ENCODE data around the gene PRM3. TPM values are rescaled to one million over a fixed set of nuclear protein-coding genes. Genes with fewer than 3 reads are reported as not detected.
A peak's percentile ranks its signal among the peaks of the same experiment; 100 is the strongest.

The PRM3 gene
- total and polyA plus RNA-seq, 4 experiments from 2014 or later, result not detected

DNA sequence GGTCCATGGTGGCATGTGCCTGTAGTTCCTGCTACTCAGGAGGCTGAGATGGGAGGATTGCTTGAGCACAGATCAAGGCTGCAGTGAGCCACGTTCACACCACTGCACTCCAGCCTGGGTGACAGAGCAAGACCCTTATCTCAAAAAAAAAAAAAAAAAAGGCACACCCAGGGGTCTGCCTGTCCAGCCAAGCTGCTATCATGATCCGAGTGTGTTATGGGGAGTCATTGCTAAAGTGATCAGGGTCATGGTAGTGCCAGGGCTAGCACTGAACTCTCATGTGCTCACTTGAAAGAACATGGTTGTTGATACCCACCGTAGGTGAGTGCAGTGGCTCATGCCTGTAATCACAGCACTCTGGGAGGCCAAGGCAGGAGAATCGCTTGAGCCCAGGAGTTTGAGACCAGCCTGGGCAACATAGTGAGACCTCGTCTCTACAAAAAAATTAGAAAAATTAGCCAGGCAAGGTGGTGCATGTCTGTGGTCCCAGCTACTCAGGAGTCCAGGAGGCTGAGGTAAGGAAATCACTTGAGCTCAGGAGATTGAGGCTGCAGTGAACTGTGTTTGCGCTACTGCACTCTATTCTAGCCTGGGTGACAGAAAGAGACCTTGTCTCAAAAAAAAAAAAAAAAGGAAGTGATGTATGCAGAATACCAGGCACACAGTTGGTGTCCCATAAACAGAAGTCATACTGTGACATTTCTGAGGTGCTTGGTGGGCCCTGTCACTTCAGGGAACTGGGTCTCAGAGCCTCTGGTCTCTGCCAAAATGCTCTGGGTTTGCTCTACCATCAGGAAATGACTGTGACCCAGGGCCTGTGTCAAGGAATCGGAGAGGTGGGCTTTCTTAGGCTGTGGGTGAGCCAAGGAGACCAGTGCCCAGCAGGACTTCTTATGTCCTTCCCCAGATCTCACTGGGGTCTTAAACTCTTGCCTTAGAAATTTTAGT, 5.5 kb upstream of the PRM3 start:
- H3K36me3 ChIP-seq (ENCODE audit: insufficient read depth, low read length), result no peaks in the 10 kb centered on the region
- H3K9me3 Mint-ChIP-seq, result no peaks in the 10 kb centered on the region
- no peaks in the 10 kb centered on the region for H3K4me1 ChIP-seq (ENCODE audit: insufficient read depth, low read length)
- H3K27ac ChIP-seq (ENCODE audit: low read depth, low read length), result no peak overlapping the region
- no peak overlapping the region for H3K27ac Mint-ChIP-seq
- DNase-seq, result no peak
- peaks cover 0 to 3% (median 0%) of the 10 kb centered on the region in 4 donors for H3K4me1 Mint-ChIP-seq
- H3K4me3 Mint-ChIP-seq, result no peak overlapping the region
- H3K27me3 Mint-ChIP-seq, result peaks cover 0 to 3% of the 10 kb centered on the region in 2 donors
- H3K9me3 ChIP-seq (ENCODE audit: control insufficient read depth in 1 of 2, low read length in 2 of 2), result no peaks in the 10 kb centered on the region
- no peak overlapping the region for H3K4me3 ChIP-seq (ENCODE audit: low read length in 2 of 2)
- H3K36me3 Mint-ChIP-seq, result no peaks in the 10 kb centered on the region
- H3K27me3 ChIP-seq (ENCODE audit: insufficient read depth, low read length), result no peaks in the 10 kb centered on the region
- ChIA-PET CTCF (ENCODE audit: partially characterized antibody) (no interaction called here), POLR2A (ENCODE audit: partially characterized antibody) (interaction anchor here (0.5 kb wide), 1 partner anchor 289 kb away, joined by 3 read pairs; no protein-coding TSS in a partner anchor)
- intact Hi-C loops (cut with micrococcal nuclease), result no loop called here

DNA sequence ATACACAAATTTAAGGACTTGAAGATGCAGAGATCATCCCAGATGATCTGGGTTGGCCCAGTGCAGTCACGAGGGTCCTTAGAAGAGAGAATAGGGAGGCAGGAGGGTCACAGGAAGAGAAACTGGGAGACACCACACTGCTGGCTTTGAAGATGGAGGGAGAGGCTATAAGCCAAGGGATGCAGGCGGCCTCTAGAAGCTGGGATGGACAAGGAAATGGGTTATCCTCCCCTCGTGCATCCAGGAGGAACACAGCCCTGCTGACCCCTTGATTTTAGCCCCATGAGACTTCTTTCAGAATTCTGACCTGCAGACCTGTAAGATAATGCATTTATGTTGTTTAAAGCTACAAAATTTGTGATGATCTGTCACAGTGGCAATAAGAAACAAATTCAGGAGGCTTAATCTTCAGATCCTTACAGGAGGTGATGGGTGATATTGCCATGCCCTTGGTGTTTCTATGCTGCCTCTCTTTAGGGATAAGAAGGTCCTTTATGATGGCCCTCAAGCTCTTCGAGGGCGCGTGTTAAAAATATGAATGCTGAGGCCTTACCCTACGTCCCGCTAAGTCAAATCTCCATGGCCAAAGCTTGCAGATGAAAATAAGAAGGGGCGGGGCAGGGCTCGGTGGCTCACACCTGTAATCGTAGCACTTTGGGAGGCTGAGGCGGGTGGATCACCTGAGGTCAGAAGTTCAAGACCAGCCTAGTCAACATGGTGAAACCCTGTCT, 4.3 kb upstream of the PRM3 start:
- Histone ChIP-seq H3K4me1 (ENCODE audit: insufficient read depth, low read length) (no peaks in the 10 kb centered on the region), H3K27ac (ENCODE audit: low read depth, low read length) (no peak overlapping the region), H3K4me3 (ENCODE audit: low read length in 2 of 2) (no peak overlapping the region), H3K9me3 (ENCODE audit: control insufficient read depth in 1 of 2, low read length in 2 of 2) (no peaks in the 10 kb centered on the region), H3K36me3 (ENCODE audit: insufficient read depth, low read length) (no peaks in the 10 kb centered on the region), H3K27me3 (ENCODE audit: insufficient read depth, low read length) (no peaks in the 10 kb centered on the region)
- Mint-ChIP-seq H3K4me1 (peaks cover 0 to 3% (median 0%) of the 10 kb centered on the region in 4 donors), H3K9me3 (no peaks in the 10 kb centered on the region), H3K27me3 (peaks cover 0 to 3% of the 10 kb centered on the region in 2 donors), H3K27ac (peak overlapping the region in 2 of 7 donors; percentile 15 to 86), H3K4me3 (no peak overlapping the region), H3K36me3 (no peaks in the 10 kb centered on the region)
- ChIA-PET POLR2A (ENCODE audit: partially characterized antibody) (no interaction called here), CTCF (ENCODE audit: partially characterized antibody) (no interaction called here)
- DNase-seq, result no peak
- intact Hi-C loops (cut with micrococcal nuclease), result no loop called here

DNA sequence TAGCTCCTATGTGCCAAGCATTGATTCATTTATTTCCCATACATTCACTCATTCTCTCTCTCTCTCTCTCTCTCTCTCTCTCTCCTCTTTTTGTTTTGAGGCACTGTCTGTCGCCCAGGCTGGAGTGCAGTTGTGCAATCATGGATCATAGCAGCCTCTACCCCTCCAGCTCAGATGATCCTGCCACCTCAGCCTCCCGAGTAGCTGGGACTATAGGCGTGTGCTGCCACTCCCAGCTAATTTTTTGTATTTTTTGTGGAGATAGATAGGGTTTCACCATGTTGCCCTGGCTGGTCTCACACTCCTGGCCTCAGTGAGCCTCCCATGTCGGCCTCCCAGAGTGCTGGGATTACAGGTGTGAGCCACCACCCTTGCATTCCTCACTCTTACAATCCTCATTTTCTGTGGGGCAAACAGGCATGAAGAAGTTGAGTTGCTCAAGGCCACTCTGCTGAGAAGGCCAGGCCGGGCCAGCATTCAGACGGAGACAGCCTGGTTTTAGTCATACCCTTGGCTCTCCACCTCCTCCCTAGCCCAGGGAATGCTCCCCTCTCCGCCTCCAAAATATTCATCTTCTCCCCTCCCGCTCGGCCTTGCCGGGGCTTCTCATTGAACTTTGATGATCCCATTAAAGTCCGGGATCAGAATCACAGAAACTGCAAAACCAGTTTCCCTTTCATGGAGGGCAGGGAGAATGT, 3.6 kb upstream of the PRM3 start:
- Histone ChIP-seq H3K27ac (ENCODE audit: low read depth, low read length) (no peak overlapping the region), H3K4me3 (ENCODE audit: low read length in 2 of 2) (no peak overlapping the region), H3K4me1 (ENCODE audit: insufficient read depth, low read length) (no peaks in the 10 kb centered on the region), H3K36me3 (ENCODE audit: insufficient read depth, low read length) (no peaks in the 10 kb centered on the region), H3K27me3 (ENCODE audit: insufficient read depth, low read length) (no peaks in the 10 kb centered on the region), H3K9me3 (ENCODE audit: control insufficient read depth in 1 of 2, low read length in 2 of 2) (no peaks in the 10 kb centered on the region)
- H3K4me3 Mint-ChIP-seq, result peak overlapping the region in 1 of 8 donors; percentile 5
- H3K9me3 Mint-ChIP-seq, result no peaks in the 10 kb centered on the region
- peaks cover 0 to 1% of the 10 kb centered on the region in 2 donors for H3K27me3 Mint-ChIP-seq
- peaks cover 0 to 3% (median 0%) of the 10 kb centered on the region in 4 donors for H3K4me1 Mint-ChIP-seq
- peak overlapping the region in 2 of 7 donors; percentile 70 to 86 for H3K27ac Mint-ChIP-seq
- no peaks in the 10 kb centered on the region for H3K36me3 Mint-ChIP-seq
- POLR2A ChIA-PET (ENCODE audit: partially characterized antibody), result no interaction called here
- intact Hi-C loops (cut with micrococcal nuclease), result no loop called here
- CTCF ChIA-PET (ENCODE audit: partially characterized antibody), result interaction anchor here (0.7 kb wide), 1 partner anchor 306 kb away, joined by 3 read pairs; no protein-coding TSS in a partner anchor
- no peak for DNase-seq

DNA sequence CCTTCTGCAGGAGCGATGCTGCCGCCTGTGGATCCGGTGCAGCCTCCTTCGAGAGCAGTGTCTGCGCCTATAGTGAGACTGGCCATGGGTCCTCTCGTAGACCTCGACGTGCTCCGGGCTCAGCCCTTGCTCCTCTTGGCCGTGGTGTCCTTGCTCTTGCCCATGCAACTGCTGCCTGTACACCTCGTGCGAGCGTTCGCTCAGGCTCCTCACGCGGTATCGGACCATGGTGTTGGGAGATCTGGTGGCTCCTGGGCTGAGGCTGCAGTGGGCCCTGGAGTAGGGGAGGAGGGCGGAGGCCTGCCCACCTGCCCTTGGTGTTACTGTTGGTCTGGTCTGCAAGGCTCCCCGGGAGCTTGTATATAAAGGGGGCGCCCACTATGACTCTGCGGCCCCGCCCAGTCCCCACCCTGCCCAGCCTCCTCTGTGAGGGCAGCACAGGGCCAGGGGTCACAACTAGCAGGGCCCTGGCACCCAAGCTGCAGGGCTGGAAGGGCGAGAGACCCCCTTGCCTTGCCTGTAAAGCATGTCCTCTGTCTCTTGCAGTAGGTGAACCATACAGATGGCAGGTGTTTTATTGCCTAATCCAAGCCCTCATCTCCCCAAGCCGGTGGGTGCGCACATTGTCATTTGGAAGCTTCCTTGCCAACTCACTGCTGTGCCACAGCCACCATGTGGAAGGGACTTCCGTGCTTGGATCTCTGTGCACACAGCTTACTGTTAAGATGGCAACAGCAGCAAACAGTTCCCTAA, 2.9 kb upstream of the PRM3 start, which contains the start of gene PRM2:
PRM2 (minus strand) TSS at position 338 of the 753 bp plus-strand sequence; CDS start at position 228, 110 bp downstream.
- Histone ChIP-seq H3K36me3 (ENCODE audit: insufficient read depth, low read length) (no peaks in the 10 kb centered on the region), H3K4me1 (ENCODE audit: insufficient read depth, low read length) (no peaks in the 10 kb centered on the region), H3K27ac (ENCODE audit: low read depth, low read length) (no peak within 1 kb of the TSS), H3K9me3 (ENCODE audit: control insufficient read depth in 1 of 2, low read length in 2 of 2) (no peaks in the 10 kb centered on the region), H3K4me3 (ENCODE audit: low read length in 2 of 2) (no peak within 1 kb of the TSS), H3K27me3 (ENCODE audit: insufficient read depth, low read length) (no peaks in the 10 kb centered on the region)
- POLR2A ChIA-PET (ENCODE audit: partially characterized antibody), result no interaction called here
- Mint-ChIP-seq H3K4me3 (peak within 1 kb of the TSS in 1 of 8 donors; percentile 5), H3K4me1 (peaks cover 0 to 3% (median 0%) of the 10 kb centered on the region in 4 donors), H3K9me3 (no peaks in the 10 kb centered on the region), H3K27me3 (no peaks in the 10 kb centered on the region), H3K36me3 (no peaks in the 10 kb centered on the region), H3K27ac (peak within 1 kb of the TSS in 1 of 7 donors; percentile 70)
- intact Hi-C loops (cut with micrococcal nuclease), result no loop called here
- DNase-seq, result no peak
- CTCF ChIA-PET (ENCODE audit: partially characterized antibody), result interaction anchor here (0.7 kb wide), 1 partner anchor 305 kb away, joined by 3 read pairs; no protein-coding TSS in a partner anchor

DNA sequence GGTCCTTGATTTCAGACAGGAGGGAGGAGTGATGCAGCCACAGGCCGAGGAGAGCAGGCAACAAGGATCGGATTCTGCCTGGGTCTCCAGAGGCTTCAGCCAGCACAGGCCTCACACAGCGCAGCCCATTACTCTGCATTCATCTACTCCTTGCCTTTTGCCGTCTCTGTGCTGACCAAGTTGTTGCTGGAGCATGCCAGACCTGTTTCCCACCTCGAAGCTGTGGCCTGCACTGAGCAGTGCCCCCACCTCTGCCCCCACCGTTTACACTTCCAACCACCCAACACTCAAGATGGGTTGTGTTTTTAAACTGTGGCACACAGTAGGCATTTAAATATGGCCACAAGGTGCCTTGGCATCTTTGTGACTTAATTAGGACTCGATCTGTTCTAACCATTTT, 1.5 kb upstream of the PRM3 start:
- intact Hi-C loops (cut with micrococcal nuclease), result no loop called here
- CTCF ChIA-PET (ENCODE audit: partially characterized antibody), result no interaction called here

DNA sequence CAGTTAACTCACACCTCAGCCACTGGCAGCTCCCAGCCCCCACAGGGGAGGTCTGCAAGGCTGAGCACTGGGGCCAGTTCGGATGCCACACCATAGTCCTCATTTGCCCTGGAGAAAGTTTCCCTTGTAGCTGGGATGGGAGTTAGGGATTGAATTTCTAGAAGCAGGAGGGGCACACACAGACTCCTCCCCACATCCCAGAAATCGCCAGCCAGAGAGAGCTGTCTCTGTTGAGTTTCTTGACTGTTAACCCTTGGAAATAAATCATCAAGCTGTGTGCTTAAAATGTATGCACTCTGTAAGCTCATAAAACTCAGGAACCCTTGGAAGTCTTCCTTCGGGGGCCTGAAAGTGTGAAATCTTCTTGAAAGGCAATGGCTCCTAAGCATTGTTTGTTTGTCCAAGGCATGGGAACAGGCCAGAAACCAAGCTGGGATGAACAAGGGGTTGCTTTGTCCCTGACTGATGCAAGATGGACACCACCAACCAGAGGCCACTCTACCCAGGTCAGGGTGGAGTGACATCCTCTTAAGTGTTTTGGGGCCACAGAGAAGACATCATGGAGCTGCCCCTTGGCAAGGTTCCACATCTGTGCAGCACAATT, 394 bp upstream of the PRM3 start:
- Histone ChIP-seq H3K4me3 (ENCODE audit: low read length in 2 of 2) (no peak overlapping the region), H3K27ac (ENCODE audit: low read depth, low read length) (no peak overlapping the region), H3K27me3 (ENCODE audit: insufficient read depth, low read length) (no peaks in the 10 kb centered on the region), H3K36me3 (ENCODE audit: insufficient read depth, low read length) (no peaks in the 10 kb centered on the region), H3K9me3 (ENCODE audit: control insufficient read depth in 1 of 2, low read length in 2 of 2) (no peaks in the 10 kb centered on the region), H3K4me1 (ENCODE audit: insufficient read depth, low read length) (no peaks in the 10 kb centered on the region)
- no peak for DNase-seq
- Mint-ChIP-seq H3K36me3 (no peaks in the 10 kb centered on the region), H3K4me3 (no peak overlapping the region), H3K9me3 (no peaks in the 10 kb centered on the region), H3K27me3 (no peaks in the 10 kb centered on the region), H3K27ac (peak overlapping the region in 1 of 7 donors; percentile 54), H3K4me1 (no peaks in the 10 kb centered on the region)
- intact Hi-C loops (cut with micrococcal nuclease), result no loop called here
- ChIA-PET POLR2A (ENCODE audit: partially characterized antibody) (interaction anchor here (0.5 to 1.5 kb wide), 3 partner anchors 10 to 1002 kb away, joined by 3 to 4 read pairs (median 3); no protein-coding TSS in a partner anchor), CTCF (ENCODE audit: partially characterized antibody) (interaction anchor here (1.0 to 2.2 kb wide), 2 partner anchors 16 to 310 kb away, joined by 6 read pairs; no protein-coding TSS in a partner anchor)

More for the DNA sequence above, 1.5 kb upstream of the PRM3 start:
- H3K27ac ChIP-seq (ENCODE audit: low read depth, low read length), result no peak overlapping the region
- Mint-ChIP-seq H3K27me3 (no peaks in the 10 kb centered on the region), H3K9me3 (no peaks in the 10 kb centered on the region), H3K36me3 (no peaks in the 10 kb centered on the region), H3K27ac (peak overlapping the region in 1 of 7 donors; percentile 23), H3K4me1 (peaks cover 0 to 2% (median 0%) of the 10 kb centered on the region in 4 donors), H3K4me3 (no peak overlapping the region)
- no peak for DNase-seq
- H3K4me3 ChIP-seq (ENCODE audit: low read length in 2 of 2), result no peak overlapping the region
- H3K27me3 ChIP-seq (ENCODE audit: insufficient read depth, low read length), result no peaks in the 10 kb centered on the region
- H3K9me3 ChIP-seq (ENCODE audit: control insufficient read depth in 1 of 2, low read length in 2 of 2), result no peaks in the 10 kb centered on the region
- no peaks in the 10 kb centered on the region for H3K4me1 ChIP-seq (ENCODE audit: insufficient read depth, low read length)
- POLR2A ChIA-PET (ENCODE audit: partially characterized antibody), result no interaction called here
- no peaks in the 10 kb centered on the region for H3K36me3 ChIP-seq (ENCODE audit: insufficient read depth, low read length)

Data from CD4-positive, alpha-beta memory T cell (primary cell).